COLO829 (cell line): ENCODE results near the gene PSRC1.
A peak's percentile ranks its signal among the peaks of the same experiment; 100 is the strongest.
"Not testable (repeated sequence)": the region's sequence is repeated elsewhere in the genome, so short reads cannot be mapped to it uniquely, and the experiment has no call there.

Experiments used
- DNase-seq: peaks from one replicate; pipeline ENCODE4 v3.0.0; 2012; ENCODE audit warnings: low spot score

Gene PSRC1

GRCh38 chr1:109282952-109283747 lies at the start of gene PSRC1:
PSRC1 (minus strand) TSS chr1:109283145.
- DNase-seq: peak; percentile 86

- no peak for DNase-seq
These were observed 48.2 kb upstream of the PSRC1 start for GRCh38 chr1:109331113-109331512.

DNA sequence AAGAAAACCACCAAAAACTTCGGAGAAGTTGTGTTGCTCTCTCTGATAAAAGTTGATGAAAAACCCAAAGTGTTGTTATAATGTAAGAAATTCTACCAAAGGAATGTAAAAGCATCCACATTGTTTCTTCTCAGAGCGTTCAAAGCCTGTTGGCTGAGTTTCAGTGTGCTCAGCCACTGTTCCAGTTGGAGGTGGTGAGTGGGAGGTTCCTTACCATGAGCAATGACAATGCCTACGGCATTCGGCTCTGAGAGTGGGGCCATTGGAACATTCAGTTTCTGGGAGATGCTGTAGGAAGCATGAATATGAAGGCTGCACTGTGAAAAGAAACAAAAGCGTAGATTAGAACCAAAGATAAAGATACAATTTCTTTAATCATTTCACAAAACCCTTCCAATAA lies 44.3 kb upstream of the PSRC1 start:
- no peak for DNase-seq

GRCh38 chr1:109322974-109323373 lies 40.0 kb upstream of the PSRC1 start:
- DNase-seq: no peak

- no peak for DNase-seq
These were observed 36.2 kb upstream of the PSRC1 start for GRCh38 chr1:109319114-109319513.

GRCh38 chr1:109316506-109316905 lies 33.6 kb upstream of the PSRC1 start:
- DNase-seq: no peak

DNA sequence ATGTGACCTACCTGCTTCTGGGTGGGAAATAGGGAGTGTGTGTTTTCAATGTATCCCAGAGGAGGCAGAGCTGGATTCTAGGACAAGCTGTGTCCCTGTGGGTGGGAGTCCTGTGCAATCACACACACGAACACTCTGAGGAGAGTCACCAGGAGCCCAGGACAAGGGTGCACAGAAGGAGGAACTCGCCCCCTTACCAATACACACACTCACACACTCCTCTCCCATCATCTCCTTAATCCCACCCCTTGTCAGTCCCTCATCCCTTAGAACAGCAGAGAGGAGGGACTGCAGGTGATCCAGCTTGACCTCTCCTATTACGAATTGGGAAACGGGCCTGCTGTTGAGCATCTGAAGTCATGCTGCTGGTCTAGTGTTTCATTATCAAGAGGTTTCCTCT lies 32.3 kb upstream of the PSRC1 start:
- DNase-seq: no peak

GRCh38 chr1:109314795-109315194 lies 31.9 kb upstream of the PSRC1 start:
- no peak for DNase-seq

GRCh38 chr1:109312978-109313775 lies 30.2 kb upstream of the PSRC1 start:
- no peak for DNase-seq

- no peak for DNase-seq
These were observed 29.3 kb upstream of the PSRC1 start for GRCh38 chr1:109312246-109312645.

- no peak for DNase-seq
These were observed 26.4 kb upstream of the PSRC1 start for GRCh38 chr1:109309347-109309746.

DNA sequence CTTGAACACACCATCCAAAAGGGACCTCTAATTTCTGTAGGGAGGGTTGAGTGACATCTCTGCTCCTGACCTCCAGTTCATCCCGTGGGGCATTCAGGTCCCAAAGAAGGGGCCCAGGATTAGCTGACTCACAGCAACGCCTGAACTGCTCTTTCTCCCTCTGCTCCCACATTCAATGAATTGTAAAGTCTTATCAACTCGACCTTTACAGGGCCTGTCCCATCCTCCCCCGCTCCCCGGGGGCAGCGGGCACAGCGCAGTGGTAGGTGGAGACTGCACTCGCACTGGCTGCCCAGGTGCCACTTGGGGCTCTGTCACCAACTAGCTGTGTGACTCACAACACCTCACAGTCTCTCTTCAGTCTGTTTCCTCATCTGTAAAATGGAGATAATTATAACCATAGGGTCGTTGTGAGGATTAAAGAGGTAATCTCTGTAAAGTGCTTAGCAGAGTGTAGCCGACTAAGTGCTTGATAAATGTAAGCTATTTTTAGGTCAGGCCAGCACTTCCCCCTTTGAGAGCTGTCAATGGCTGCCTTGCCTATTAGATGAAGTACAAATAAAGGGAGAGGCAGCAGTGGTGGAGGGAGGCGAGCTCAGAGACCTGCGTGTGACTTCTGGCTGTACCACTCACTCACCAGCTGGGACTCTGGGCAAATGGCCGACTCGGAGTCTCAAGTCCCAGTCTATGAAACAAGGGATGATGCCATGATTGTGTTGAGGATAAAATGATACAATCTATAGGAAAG lies 24.5 kb upstream of the PSRC1 start:
- no peak for DNase-seq

DNA sequence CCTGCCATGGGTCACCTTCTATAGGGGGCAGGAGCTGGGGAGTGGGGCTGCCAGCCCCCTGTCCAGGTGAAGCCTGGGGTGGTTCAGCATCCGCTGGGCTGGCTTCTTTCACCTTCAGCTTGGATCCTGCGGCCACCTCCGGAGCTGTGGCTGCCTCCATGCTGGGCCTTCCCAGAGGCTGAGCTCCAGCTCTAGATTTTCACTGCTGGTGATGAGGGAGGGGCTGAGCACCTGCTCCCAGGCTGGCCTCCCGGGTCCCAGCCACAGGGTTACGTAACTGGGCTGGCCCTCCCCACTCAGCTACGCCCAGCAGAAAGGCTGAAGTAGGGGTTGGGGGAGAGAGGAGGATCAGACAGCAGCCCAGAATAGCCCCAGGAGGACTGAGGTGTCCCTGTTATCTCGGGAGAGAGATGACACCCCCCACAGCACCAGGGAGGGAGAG lies 23.9 kb upstream of the PSRC1 start, which contains the start of gene MYBPHL:
TSS of gene MYBPHL (minus strand) at position 180 of the 442 bp plus-strand sequence. CDS start at position 160, 20 bp downstream.
- no peak for DNase-seq

DNA sequence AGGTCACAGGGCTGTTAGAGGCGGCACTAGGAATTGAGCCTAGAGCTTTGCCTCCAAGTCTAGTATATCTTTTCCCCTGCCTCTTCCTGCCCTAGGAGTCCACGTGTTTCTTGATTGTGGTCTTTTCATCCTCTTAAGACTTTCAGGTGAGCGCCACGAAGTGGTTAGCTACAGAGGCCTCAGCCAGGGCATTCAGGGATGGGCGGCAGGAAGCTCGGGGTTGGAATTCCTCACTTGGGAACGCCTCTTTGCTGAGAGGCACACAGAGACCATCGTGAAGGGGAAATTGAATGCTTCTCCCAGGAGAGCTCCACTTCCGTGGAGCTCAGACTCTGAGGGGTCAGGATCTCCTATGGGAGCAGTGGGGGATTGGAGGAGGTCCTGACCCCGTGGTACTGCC lies 23.0 kb upstream of the PSRC1 start:
- DNase-seq: not testable (repeated sequence)

- peak; percentile 17 for DNase-seq
These were observed 21.4 kb upstream of the PSRC1 start for GRCh38 chr1:109304226-109304920.

- no peak for DNase-seq
These were observed 18.9 kb upstream of the PSRC1 start for GRCh38 chr1:109301874-109302273.

GRCh38 chr1:109300650-109301151 lies 17.8 kb upstream of the PSRC1 start:
- no peak for DNase-seq

GRCh38 chr1:109299558-109300343 lies 16.8 kb upstream of the PSRC1 start:
- peak; percentile 94 for DNase-seq

DNA sequence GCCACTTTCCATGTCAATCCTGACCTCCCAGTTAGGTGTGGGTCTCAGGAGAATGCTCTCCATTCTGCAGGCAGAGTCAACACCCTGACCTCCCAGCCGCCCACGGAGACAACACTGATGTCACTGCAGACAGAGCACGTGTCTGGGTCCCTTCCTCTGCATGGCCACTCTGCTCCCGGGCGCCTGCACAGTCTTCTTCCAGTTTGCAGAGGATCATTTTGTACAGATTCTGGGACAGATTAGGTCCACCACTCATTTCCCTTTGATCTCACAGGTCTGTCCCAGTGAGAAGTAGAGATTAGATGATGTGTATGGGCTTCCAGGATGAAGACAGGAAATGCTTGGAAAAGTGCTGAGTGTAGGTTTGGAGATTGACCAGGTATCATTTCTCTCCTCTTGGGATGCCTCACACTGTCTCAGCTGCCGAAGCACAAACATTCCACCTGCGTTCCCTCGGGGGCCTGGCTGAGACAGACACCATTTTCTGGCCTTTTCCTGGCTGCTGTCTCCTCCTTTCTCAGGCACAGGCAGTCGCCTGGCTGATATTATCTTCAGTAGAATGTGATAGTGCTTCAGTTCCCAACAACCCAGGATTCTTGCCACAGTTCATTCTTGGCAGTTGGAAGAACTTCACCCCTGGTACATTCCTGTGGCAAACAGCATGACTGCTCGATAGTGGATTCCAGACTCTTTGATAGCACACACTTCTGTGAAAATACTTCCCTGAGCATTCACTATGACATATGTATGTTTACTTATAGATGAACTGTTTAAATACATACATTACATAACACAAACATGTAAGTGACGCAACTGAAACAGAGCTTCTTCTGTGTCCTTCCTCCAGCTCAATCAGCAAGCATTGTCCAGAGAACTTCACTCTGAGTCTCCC lies 16.0 kb upstream of the PSRC1 start:
- DNase-seq: peak; percentile 32

DNA sequence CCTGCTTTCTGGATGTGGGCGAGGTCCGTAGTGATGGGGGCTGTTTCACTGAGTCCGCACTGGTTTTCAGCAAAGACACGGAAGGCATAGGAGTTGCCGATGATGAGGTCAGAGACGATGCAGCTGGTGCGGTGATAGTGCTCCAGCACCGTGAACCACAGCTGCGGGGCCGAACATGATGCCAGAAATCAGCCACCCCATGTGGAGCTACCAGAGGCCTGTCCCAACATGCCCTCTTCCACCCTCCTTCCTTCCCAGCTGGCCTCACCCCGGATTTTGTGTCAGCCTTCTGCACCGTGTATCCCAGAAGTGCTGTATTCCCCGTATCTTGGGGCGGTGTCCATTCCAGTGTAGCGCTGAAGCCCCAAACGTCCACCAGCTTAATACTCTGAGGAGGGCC lies 13.8 kb upstream of the PSRC1 start:
- DNase-seq: no peak
